Vagina (tissue), 2 donors: ENCODE measurements around the gene KMT5B. TPM values are rescaled to one million over a fixed set of nuclear protein-coding genes. Genes with fewer than 3 reads are reported as not detected.

ENCODE experiments used
- DNase-seq, 2 donors: peaks; one replicate each; pipeline ENCODE4 v3.0.0-alpha.2; 2017; ENCODE audit errors: extremely low spot score in 2 of 2
- H3K27ac ChIP-seq: fragments of 200-600 bp; sonication (generic); one replicate; pipeline ENCODE4 v1.5.1; 2019
- H3K27me3 ChIP-seq: fragments of 200-600 bp; sonication (generic); one replicate; pipeline ENCODE4 v1.5.1; 2019
- H3K36me3 ChIP-seq, 2 donors: fragments of 200-600 bp; sonication (generic); one replicate each; pipeline ENCODE4 v1.5.1; 2017 to 2019
- H3K4me1 ChIP-seq: fragments of 200-600 bp; sonication (generic); one replicate; pipeline ENCODE4 v1.5.1; 2019
- H3K4me3 ChIP-seq, 2 donors: fragments of 200-600 bp; sonication (generic); 1 replicate in 1 of 2; 2 replicates in 1 of 2; pipeline ENCODE4 v1.5.1; 2016 to 2019
- H3K9me3 ChIP-seq: fragments of 200-600 bp; sonication (generic); one replicate; pipeline ENCODE4 v1.5.1; 2019
- POLR2A ChIP-seq, 2 donors: fragments of 450-650 bp; IDR thresholded peaks; one replicate each; pipeline ENCODE4 v1.6.1; 2017; ENCODE audit warnings: antibody characterized with exemption in 2 of 2, mild to moderate bottlenecking in 2 of 2, moderate library complexity in 2 of 2
- POLR2AphosphoS5 ChIP-seq, 2 donors: sonication (generic); formaldehyde crosslinking; IDR thresholded peaks; one replicate each; pipeline ENCODE4 v1.9.0; 2017; ENCODE audit warnings: antibody characterized with exemption in 2 of 2, mild to moderate bottlenecking in 2 of 2, low read depth in 1 of 2; ENCODE audit not compliant: insufficient read depth in 1 of 2
- intact Hi-C: fragments of 100-400 bp; cut with DNase I; formaldehyde crosslinking; loops from one replicate; pipeline ENCODE4 v1.15.1; 2023
- total RNA-seq: library from RNA; depleted of rRNA; stranded (reverse); fragments of >200 nt; gene quantifications from one replicate; pipeline ENCODE4 v1.2.3, GENCODE V29; 2016
- TF ChIP-seq, protein P1 (sequence below), 3 experiments: fragments of 450-650 bp in 2 of 3; fragments of 200-600 bp in 1 of 3; sonication (generic) in 1 of 3; IDR thresholded peaks; one replicate each; pipeline ENCODE4 v1.5.1; 2017 to 2019; ENCODE audit warnings: antibody characterized with exemption in 3 of 3, mild to moderate bottlenecking in 2 of 3, moderate library complexity in 2 of 3

The KMT5B gene
- total RNA-seq, 1 donor from 2014 or later: 35.4 TPM

DNA sequence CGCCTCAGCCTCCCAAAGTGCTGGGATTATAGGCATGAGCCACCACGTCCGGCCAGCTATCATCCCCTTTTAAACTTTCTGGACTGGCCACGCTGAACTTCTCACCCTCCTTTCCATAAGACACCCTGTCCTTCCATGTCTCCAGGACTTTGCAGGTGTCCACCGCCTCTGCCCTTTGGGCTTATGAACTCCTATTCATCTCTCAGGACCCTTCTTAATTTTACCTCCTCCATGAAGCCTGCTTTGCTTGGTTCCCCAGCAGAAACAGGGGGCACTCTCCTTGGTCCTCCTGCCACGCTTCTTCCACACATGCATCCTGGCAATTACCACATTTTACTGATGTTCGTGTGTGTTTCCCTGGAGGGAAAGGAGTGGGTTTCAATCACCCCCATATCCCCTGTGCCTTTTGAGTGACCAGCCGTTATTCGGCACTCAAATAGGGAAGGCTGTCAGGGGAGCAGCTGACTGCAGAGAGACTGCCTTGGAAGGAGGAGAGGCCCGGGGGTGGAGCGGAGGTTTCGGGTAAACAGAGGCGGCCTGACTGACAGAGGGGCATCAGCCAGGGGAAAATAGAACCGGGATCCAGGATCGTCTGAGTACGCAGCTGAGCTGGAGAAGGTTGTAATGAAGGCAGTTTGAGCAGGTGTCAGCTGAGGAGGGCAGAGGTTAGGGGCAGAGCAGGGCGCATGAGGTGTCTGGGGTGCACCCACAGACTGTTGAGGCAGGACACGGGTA, 64.9 kb downstream of the KMT5B start:
- TF ChIP-seq, protein P1, sequence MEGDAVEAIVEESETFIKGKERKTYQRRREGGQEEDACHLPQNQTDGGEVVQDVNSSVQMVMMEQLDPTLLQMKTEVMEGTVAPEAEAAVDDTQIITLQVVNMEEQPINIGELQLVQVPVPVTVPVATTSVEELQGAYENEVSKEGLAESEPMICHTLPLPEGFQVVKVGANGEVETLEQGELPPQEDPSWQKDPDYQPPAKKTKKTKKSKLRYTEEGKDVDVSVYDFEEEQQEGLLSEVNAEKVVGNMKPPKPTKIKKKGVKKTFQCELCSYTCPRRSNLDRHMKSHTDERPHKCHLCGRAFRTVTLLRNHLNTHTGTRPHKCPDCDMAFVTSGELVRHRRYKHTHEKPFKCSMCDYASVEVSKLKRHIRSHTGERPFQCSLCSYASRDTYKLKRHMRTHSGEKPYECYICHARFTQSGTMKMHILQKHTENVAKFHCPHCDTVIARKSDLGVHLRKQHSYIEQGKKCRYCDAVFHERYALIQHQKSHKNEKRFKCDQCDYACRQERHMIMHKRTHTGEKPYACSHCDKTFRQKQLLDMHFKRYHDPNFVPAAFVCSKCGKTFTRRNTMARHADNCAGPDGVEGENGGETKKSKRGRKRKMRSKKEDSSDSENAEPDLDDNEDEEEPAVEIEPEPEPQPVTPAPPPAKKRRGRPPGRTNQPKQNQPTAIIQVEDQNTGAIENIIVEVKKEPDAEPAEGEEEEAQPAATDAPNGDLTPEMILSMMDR (IDR thresholded peaks at IDR 0.05): no peak
- Histone ChIP-seq H3K27ac (no peak overlapping the region), H3K36me3 (no peaks in the 10 kb centered on the region), H3K27me3 (no peaks in the 10 kb centered on the region), H3K9me3 (no peaks in the 10 kb centered on the region), H3K4me3 (no peak overlapping the region), H3K4me1 (peaks cover 19% of the 10 kb centered on the region)
- intact Hi-C loops: no loop called here
- no peak for DNase-seq

DNA sequence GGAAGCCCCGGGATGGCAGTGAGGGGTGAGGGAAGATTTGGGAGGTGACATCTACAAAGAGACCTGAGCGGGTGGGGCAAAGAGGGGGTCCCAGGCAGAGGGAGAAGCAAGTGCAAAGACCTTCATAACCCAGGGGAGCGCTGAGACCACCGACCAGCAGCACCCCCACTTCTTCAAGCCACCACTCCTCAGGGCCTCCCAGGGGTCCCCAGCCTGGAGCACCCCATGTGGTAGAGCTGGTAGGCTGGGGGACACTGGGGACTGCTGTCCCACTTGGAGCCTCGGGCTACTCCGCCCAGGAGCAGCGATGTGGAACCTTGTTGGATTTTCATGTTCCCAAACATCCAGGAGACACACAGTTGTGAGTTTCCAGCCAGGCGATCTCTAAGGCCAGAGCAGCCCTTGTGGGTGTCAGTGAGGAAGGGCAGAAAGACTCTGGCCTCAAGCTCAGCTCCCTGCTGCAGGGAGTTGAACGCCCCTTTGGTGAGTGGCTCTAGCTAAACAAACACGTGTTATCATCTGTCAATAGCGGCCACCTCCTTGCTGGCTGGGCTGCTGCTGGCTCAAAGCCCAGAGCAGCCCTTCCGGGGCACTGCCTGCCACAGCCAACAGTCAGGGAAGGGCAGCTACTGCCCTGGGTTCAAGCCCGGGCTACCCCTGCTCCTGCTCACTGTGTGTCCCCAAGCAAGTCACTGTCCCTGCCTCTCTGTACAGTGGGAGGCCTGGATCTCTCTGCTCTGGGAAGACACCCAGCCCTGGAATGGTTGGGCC, 66.2 kb downstream of the KMT5B start:
- no peak for DNase-seq
- Histone ChIP-seq H3K4me3 (no peak overlapping the region), H3K4me1 (peaks cover 29% of the 10 kb centered on the region), H3K27ac (no peak overlapping the region), H3K36me3 (no peaks in the 10 kb centered on the region), H3K9me3 (no peaks in the 10 kb centered on the region), H3K27me3 (no peaks in the 10 kb centered on the region)
- intact Hi-C loops: no loop called here
- no peak for TF ChIP-seq POLR2A (IDR thresholded peaks at IDR 0.05)
- TF ChIP-seq, protein P1 (IDR thresholded peaks at IDR 0.05): no peak
- TF ChIP-seq POLR2AphosphoS5 (IDR thresholded peaks at IDR 0.05; ENCODE audit: insufficient read depth in 1 of 2, low read depth in 1 of 2): no peak

DNA sequence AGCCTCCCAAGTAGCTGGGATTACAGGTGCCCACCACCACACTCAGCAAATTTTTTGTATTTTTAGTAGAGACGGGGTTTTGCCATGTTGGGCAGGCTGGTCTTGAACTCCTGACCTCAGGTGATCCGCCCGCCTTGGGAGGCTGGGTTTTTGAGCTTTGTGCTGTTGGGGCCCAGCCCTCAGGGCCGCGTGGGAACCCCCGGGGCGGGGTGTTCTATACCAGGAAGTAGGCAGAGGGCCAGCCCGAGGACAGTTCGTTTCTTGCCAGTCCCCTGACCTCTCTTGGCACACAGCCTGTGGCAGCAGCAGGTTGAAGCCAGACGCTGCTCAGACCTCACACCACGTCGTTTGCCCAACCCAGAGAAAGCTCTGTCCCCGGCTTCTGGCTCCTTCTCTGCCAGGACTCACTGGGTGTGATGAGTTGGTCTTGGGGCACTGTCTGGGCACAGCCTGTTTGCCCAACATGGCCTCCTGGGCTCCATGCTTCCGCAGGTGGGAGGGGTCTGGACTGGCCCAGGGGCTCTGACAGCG, 67.0 kb downstream of the KMT5B start:
- H3K4me1 ChIP-seq: peaks cover 33% of the 10 kb centered on the region
- intact Hi-C loops: no loop called here
- H3K27ac ChIP-seq: no peak overlapping the region
- no peak for DNase-seq
- H3K36me3 ChIP-seq: no peaks in the 10 kb centered on the region
- peak in 1 of 2 donors; percentile 31 for TF ChIP-seq POLR2AphosphoS5 (IDR thresholded peaks at IDR 0.05; ENCODE audit: insufficient read depth in 1 of 2, low read depth in 1 of 2)
- TF ChIP-seq, protein P1 (IDR thresholded peaks at IDR 0.05): no peak
- no peaks in the 10 kb centered on the region for H3K27me3 ChIP-seq
- no peak overlapping the region for H3K4me3 ChIP-seq
- H3K9me3 ChIP-seq: no peaks in the 10 kb centered on the region

DNA sequence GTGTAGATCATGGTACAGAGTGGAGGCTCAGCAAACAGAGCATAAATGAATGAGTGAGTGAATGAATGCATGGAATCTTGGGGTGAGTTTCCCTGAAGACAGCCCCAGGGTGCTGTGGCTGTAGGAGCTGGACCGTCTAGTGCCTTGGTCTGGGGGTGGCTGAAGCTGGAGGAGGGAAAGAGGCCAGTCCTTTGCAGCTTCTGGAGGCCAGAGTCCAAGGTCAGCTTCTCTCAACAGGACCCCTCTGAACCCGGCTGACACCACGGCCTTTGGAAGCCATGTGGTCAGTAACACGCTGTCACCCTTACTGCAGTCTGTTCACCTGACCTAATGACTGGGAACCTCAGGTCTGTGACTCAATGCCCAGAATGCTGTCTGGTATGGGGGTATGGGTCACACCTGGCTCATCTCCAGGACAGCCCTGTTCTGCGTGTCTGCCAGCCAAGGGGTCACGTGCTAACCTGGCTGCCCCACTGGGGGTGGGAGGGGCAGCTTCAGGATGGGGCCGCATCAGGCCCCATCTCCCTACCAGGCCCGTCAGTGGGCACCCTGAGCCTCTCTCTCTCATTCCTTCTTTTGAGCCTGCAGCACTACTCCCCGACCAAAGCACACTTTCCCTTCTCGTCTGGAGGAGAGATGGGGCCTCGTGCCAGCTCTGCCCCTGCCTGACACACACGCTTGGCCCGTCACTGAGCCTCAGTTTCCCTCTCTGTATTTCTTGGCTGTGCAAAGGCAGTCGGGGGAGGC, 67.8 kb downstream of the KMT5B start:
- H3K4me1 ChIP-seq: peaks cover 33% of the 10 kb centered on the region
- H3K36me3 ChIP-seq: no peaks in the 10 kb centered on the region
- TF ChIP-seq, protein P1 (IDR thresholded peaks at IDR 0.05): no peak
- TF ChIP-seq POLR2A (IDR thresholded peaks at IDR 0.05) (no peak), POLR2AphosphoS5 (IDR thresholded peaks at IDR 0.05; ENCODE audit: insufficient read depth in 1 of 2, low read depth in 1 of 2) (no peak)
- H3K4me3 ChIP-seq: no peak overlapping the region
- no peak for DNase-seq
- no peak overlapping the region for H3K27ac ChIP-seq
- H3K9me3 ChIP-seq: no peaks in the 10 kb centered on the region
- no peaks in the 10 kb centered on the region for H3K27me3 ChIP-seq
- intact Hi-C loops: no loop called here
